Dedifferentiated amniotic fluid mesenchymal stem cell (primary cell): ENCODE measurements around the gene GRM8.
A peak's percentile ranks its signal among the peaks of the same experiment; 100 is the strongest.
"Not testable (repeated sequence)": the region's sequence is repeated elsewhere in the genome, so short reads cannot be mapped to it uniquely, and the experiment has no call there.

Experiments
- DNase-seq: peaks from one replicate; pipeline ENCODE4 v3.0.0-alpha.2; 2016; ENCODE audit errors: extremely low spot score

Gene GRM8

GRCh38 chr7:126718419-126718818, 534.3 kb downstream of the GRM8 start:
- DNase-seq, result no peak

GRCh38 chr7:126716321-126716720, 536.4 kb downstream of the GRM8 start:
- DNase-seq, result no peak

- no peak for DNase-seq
These were observed 537.7 kb downstream of the GRM8 start for GRCh38 chr7:126715076-126715475.

GRCh38 chr7:126702242-126703016, 550.3 kb downstream of the GRM8 start:
- DNase-seq, result no peak

GRCh38 chr7:126700807-126701604, 551.7 kb downstream of the GRM8 start:
- peak; percentile 47 for DNase-seq

- no peak for DNase-seq
These were observed 553.0 kb downstream of the GRM8 start for GRCh38 chr7:126699707-126700106.

- no peak for DNase-seq
These were observed 553.8 kb downstream of the GRM8 start for GRCh38 chr7:126698909-126699308.

GRCh38 chr7:126698446-126698845, 554.3 kb downstream of the GRM8 start:
- DNase-seq, result no peak

GRCh38 chr7:126696256-126697038, 556.3 kb downstream of the GRM8 start:
- no peak for DNase-seq

GRCh38 chr7:126690848-126691751, 561.6 kb downstream of the GRM8 start:
- no peak for DNase-seq

- DNase-seq, result no peak
These were observed 562.6 kb downstream of the GRM8 start for GRCh38 chr7:126690104-126690503.

GRCh38 chr7:126689037-126689436, 563.7 kb downstream of the GRM8 start:
- DNase-seq, result no peak

GRCh38 chr7:126686474-126686873, 566.3 kb downstream of the GRM8 start:
- DNase-seq, result no peak

- no peak for DNase-seq
These were observed 567.1 kb downstream of the GRM8 start for GRCh38 chr7:126685596-126685995.

GRCh38 chr7:126685018-126685573, 567.6 kb downstream of the GRM8 start:
- no peak for DNase-seq

GRCh38 chr7:126682176-126682575, 570.6 kb downstream of the GRM8 start:
- DNase-seq, result no peak

GRCh38 chr7:126668762-126669161, 584.0 kb downstream of the GRM8 start:
- not testable (repeated sequence) for DNase-seq

- DNase-seq, result no peak
These were observed 584.4 kb downstream of the GRM8 start for GRCh38 chr7:126668367-126668752.

- DNase-seq, result no peak
These were observed 584.9 kb downstream of the GRM8 start for GRCh38 chr7:126667742-126668366.

- DNase-seq, result no peak
These were observed 589.9 kb downstream of the GRM8 start for GRCh38 chr7:126662856-126663255.
